Measurements from ENCODE around the gene CALHM1. TPM values are rescaled to one million over a fixed set of nuclear protein-coding genes. Genes with fewer than 3 reads are reported as not detected.

Gene CALHM1
- total and polyA plus RNA-seq, 4 donors, result not detected

GRCh38 chr10:103490986-103491314 is 32.2 kb upstream of the CALHM1 start:
- no peaks in the 10 kb centered on the region for H3K9me3 ChIP-seq (ENCODE audit: control insufficient read depth in 4 of 4, low read length in 3 of 4)

More at GRCh38 chr10:103490986-103491314, 32.2 kb upstream of the CALHM1 start:
- Histone ChIP-seq H3K9ac (ENCODE audit: low read depth in 1 of 2, low read length in 2 of 2) (no peak overlapping the region), H3K4me3 (ENCODE audit: low read depth in 1 of 3, low read length in 3 of 3) (no peak overlapping the region), H3K36me3 (ENCODE audit: control insufficient read depth in 4 of 4, insufficient read depth in 3 of 4, low read depth in 1 of 4, low read length in 3 of 4) (no peaks in the 10 kb centered on the region), H3K27me3 (ENCODE audit: control insufficient read depth in 4 of 4, insufficient read depth in 4 of 4, low read length in 3 of 4) (peaks cover 0 to 8% (median 5%) of the 10 kb centered on the region in 4 donors), H3K4me1 (ENCODE audit: control insufficient read depth in 4 of 4, insufficient read depth in 4 of 4, low read length in 3 of 4) (peaks cover 2 to 14% (median 10%) of the 10 kb centered on the region in 4 donors), H3K27ac (ENCODE audit: low read depth in 1 of 2, low read length in 2 of 2) (no peak overlapping the region)
- no peak for TF ChIP-seq NR2F2 (IDR thresholded peaks at IDR 0.05)
- TF ChIP-seq ZBTB33 (IDR thresholded peaks at IDR 0.05), result no peak
- no peak for TF ChIP-seq ATF3 (IDR thresholded peaks at IDR 0.05)
- no peak for TF ChIP-seq FOXA2 (IDR thresholded peaks at IDR 0.05)
- no peak for TF ChIP-seq HNF4A (conservative IDR thresholded peaks at IDR 0.05)
- TF ChIP-seq RXRA (IDR thresholded peaks at IDR 0.05), result no peak
- TF ChIP-seq, protein P1, sequence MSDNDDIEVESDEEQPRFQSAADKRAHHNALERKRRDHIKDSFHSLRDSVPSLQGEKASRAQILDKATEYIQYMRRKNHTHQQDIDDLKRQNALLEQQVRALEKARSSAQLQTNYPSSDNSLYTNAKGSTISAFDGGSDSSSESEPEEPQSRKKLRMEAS (IDR thresholded peaks at IDR 0.05), result no peak
- no peak for TF ChIP-seq FOXA1 (IDR thresholded peaks at IDR 0.05)
- no peak for TF ChIP-seq EGR1 (IDR thresholded peaks at IDR 0.05; ENCODE audit: low read depth in 2 of 2)
- TF ChIP-seq, protein P2, sequence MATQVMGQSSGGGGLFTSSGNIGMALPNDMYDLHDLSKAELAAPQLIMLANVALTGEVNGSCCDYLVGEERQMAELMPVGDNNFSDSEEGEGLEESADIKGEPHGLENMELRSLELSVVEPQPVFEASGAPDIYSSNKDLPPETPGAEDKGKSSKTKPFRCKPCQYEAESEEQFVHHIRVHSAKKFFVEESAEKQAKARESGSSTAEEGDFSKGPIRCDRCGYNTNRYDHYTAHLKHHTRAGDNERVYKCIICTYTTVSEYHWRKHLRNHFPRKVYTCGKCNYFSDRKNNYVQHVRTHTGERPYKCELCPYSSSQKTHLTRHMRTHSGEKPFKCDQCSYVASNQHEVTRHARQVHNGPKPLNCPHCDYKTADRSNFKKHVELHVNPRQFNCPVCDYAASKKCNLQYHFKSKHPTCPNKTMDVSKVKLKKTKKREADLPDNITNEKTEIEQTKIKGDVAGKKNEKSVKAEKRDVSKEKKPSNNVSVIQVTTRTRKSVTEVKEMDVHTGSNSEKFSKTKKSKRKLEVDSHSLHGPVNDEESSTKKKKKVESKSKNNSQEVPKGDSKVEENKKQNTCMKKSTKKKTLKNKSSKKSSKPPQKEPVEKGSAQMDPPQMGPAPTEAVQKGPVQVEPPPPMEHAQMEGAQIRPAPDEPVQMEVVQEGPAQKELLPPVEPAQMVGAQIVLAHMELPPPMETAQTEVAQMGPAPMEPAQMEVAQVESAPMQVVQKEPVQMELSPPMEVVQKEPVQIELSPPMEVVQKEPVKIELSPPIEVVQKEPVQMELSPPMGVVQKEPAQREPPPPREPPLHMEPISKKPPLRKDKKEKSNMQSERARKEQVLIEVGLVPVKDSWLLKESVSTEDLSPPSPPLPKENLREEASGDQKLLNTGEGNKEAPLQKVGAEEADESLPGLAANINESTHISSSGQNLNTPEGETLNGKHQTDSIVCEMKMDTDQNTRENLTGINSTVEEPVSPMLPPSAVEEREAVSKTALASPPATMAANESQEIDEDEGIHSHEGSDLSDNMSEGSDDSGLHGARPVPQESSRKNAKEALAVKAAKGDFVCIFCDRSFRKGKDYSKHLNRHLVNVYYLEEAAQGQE (IDR thresholded peaks at IDR 0.05), result no peak
- TF ChIP-seq RAD21 (IDR thresholded peaks at IDR 0.05), result no peak
- no peak for TF ChIP-seq SP1 (IDR thresholded peaks at IDR 0.05)
- TF ChIP-seq CTCF (IDR thresholded peaks at IDR 0.05; ENCODE audit: low read depth, low read length, missing input control), result no peak
- no peak for TF ChIP-seq TAF1 (conservative IDR thresholded peaks at IDR 0.05)
- TF ChIP-seq YY1 (IDR thresholded peaks at IDR 0.05), result no peak
- TF ChIP-seq HNF4G (IDR thresholded peaks at IDR 0.05), result no peak
- no peak for TF ChIP-seq JUND (IDR thresholded peaks at IDR 0.05)
- no peak for TF ChIP-seq GABPA (IDR thresholded peaks at IDR 0.05 in 1 of 2, conservative IDR thresholded peaks at IDR 0.05 in 1 of 2)
- no peak for DNase-seq (ENCODE audit: low spot score)
- WGBS, result 90% methylated on average over 1 of the region's 1 CpG
